ENCODE data around the gene SULT1C3. TPM values are rescaled to one million over a fixed set of nuclear protein-coding genes. Genes with fewer than 3 reads are reported as not detected.

SULT1C3 gene
- total RNA-seq, 1 donor: not detected

DNA sequence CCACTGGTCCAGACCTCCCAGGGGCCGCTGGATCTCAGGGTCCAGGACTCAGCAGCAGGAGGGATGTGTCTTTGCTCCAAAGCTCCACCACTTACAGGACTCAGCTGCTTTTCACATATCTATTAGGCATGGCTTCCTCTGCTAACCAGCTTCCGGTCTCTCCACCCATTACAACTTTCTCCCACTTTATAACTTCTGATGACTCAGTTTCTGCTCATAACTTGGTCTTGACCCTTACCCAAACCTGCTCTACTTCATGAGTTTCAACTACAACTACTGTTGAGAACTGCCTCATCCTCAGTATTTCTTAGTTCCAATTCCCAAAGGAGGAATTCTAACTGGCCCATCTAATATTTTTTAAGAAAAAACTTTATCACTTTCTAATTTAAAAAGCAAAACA, 66.1 kb downstream of the SULT1C3 start:
- H3K9me3 ChIP-seq (ENCODE audit: low read depth, low read length): no peaks in the 10 kb centered on the region
- H3K4me1 ChIP-seq (ENCODE audit: insufficient read depth, low read length): no peaks in the 10 kb centered on the region

GRCh38 chr2:108309903-108310302, 70.1 kb downstream of the SULT1C3 start:
- no peak overlapping the region for H3K4me3 ChIP-seq (ENCODE audit: low read length)

More for the DNA sequence above, 66.1 kb downstream of the SULT1C3 start:
- Histone ChIP-seq H3K27me3 (ENCODE audit: insufficient read depth, low read length) (no peaks in the 10 kb centered on the region), H3K4me3 (ENCODE audit: low read length) (no peak overlapping the region)

More at GRCh38 chr2:108309903-108310302, 70.1 kb downstream of the SULT1C3 start:
- H3K9me3 ChIP-seq (ENCODE audit: low read depth, low read length): no peaks in the 10 kb centered on the region
- no peaks in the 10 kb centered on the region for H3K27me3 ChIP-seq (ENCODE audit: insufficient read depth, low read length)
- no peaks in the 10 kb centered on the region for H3K4me1 ChIP-seq (ENCODE audit: insufficient read depth, low read length)

Other genes starting within 250 kb of the SULT1C3 start
- not detected for gene SULT1C2, start 48.9 kb downstream of the SULT1C3 start, total RNA-seq
- gene SULT1C4, start 138.0 kb downstream of the SULT1C3 start, total RNA-seq: 0.21 TPM
- 141 TPM for gene GCC2, start 209.2 kb downstream of the SULT1C3 start, total RNA-seq